Loucy (cell line): ENCODE results near the gene NRM.

Source experiments
- CTCF ChIP-seq: fragments of 200-600 bp; sonication (generic); conservative IDR thresholded peaks from 2 replicates; pipeline ENCODE4 v1.5.1; 2014; ENCODE audit warnings: mild to moderate bottlenecking, antibody characterized with exemption, low read length
- EZH2phosphoT487 ChIP-seq: fragments of 200-600 bp; IDR thresholded peaks from 2 replicates; pipeline ENCODE4 v1.6.1; 2018; ENCODE audit warnings: antibody characterized with exemption, mild to moderate bottlenecking, moderate library complexity, borderline replicate concordance

GRCh38 chr6:30696432-30696831 is 5.6 kb upstream of the NRM start:
- TF ChIP-seq CTCF (no peak), EZH2phosphoT487 (no peak)
